KMS-11 (cell line): Measurements from ENCODE around the gene FITM1.
"Not testable (repeated sequence)": the region's sequence is repeated elsewhere in the genome, so short reads cannot be mapped to it uniquely, and the experiment has no call there.

Source experiments
- H2AFZ ChIP-seq: fragments of 200-600 bp; sonication (generic); 2 replicates; pipeline ENCODE4 v1.6.1; 2016; ENCODE audit warnings: antibody characterized with exemption, mixed run types, low read depth
- H3K27ac ChIP-seq: fragments of 200-600 bp; sonication (generic); 2 replicates; pipeline ENCODE4 v1.6.1; 2016; ENCODE audit warnings: mild to moderate bottlenecking, mixed run types
- H3K27me3 ChIP-seq: fragments of 200-600 bp; sonication (generic); 2 replicates; pipeline ENCODE4 v1.6.1; 2017; ENCODE audit warnings: mild to moderate bottlenecking, low read depth, mixed run types, moderate library complexity; ENCODE audit not compliant: insufficient read depth
- H3K36me3 ChIP-seq: fragments of 200-600 bp; sonication (generic); 2 replicates; pipeline ENCODE4 v1.6.1; 2017; ENCODE audit warnings: mild to moderate bottlenecking, mixed run types; ENCODE audit not compliant: insufficient read depth
- H3K4me1 ChIP-seq: fragments of 200-600 bp; sonication (generic); 2 replicates; pipeline ENCODE4 v1.6.1; 2016; ENCODE audit warnings: mild to moderate bottlenecking, low read depth, mixed run types; ENCODE audit not compliant: poor library complexity, severe bottlenecking
- H3K4me2 ChIP-seq: fragments of 200-600 bp; sonication (generic); 2 replicates; pipeline ENCODE4 v1.7.0; 2016; ENCODE audit warnings: mild to moderate bottlenecking, mixed run types
- H3K4me3 ChIP-seq: fragments of 200-600 bp; sonication (generic); IDR thresholded peaks from 2 replicates; pipeline ENCODE4 v1.6.1; 2017; ENCODE audit warnings: low read depth, low read length, mixed read lengths; ENCODE audit not compliant: insufficient read depth
- H3K79me2 ChIP-seq: fragments of 200-600 bp; sonication (generic); 2 replicates; pipeline ENCODE4 v1.6.1; 2016; ENCODE audit warnings: low read depth, mixed run types; ENCODE audit not compliant: insufficient read depth
- H3K9ac ChIP-seq: fragments of 200-600 bp; sonication (generic); 2 replicates; pipeline ENCODE4 v1.6.1; 2016; ENCODE audit warnings: mild to moderate bottlenecking, mixed run types
- H4K20me1 ChIP-seq: fragments of 200-600 bp; sonication (generic); 2 replicates; pipeline ENCODE4 v1.6.1; 2016; ENCODE audit warnings: mild to moderate bottlenecking, mixed run types; ENCODE audit not compliant: insufficient read depth
- TF ChIP-seq, protein P1 (sequence below): fragments of 200-600 bp; sonication (generic); conservative IDR thresholded peaks from 2 replicates; pipeline ENCODE4 v1.6.1; 2017; ENCODE audit warnings: low read depth, mild to moderate bottlenecking, antibody characterized with exemption, low read length, moderate library complexity, mixed read lengths

FITM1 gene

DNA sequence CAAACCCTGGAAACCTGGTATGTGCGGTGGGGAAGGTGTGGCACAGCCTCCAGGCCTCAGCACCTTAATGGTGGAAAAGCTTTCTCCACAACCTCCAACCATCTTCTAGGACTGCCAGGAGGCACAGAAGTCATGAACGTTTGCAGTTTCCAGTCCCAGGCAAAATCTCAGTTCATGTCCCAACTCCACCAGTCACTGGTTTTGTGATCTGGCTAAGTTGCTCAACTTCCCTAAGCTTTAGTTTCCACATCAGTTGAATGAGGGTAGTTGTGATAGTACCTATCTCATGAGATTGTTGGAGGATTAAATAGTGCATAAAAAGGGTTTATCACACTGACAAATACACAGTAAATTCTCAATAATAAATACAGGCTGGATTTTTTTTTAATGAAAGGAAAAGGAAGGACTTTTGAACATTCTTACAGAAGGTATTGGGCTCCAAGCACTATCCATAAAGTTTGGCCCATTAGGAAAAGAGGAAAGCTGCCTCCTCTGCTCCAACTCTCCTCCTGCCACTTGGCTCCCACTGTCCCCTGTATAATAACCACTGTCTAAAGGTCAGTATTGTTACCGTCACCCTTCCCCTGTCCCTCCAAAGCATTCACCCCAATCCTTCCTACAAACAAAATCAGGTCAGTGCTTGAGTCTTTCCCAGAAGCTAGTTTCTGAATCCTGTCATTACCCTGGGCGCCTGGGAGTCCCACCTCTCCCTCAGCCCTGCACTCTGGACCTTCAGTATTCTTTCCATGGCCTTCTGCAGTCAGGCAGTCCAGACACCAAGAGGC lies 30.1 kb upstream of the FITM1 start:
- Histone ChIP-seq H3K4me3 (no peak overlapping the region), H3K27ac (no peak overlapping the region), H2AFZ (no peak overlapping the region), H3K27me3 (no peaks in the 10 kb centered on the region), H3K4me2 (no peak overlapping the region), H3K4me1 (peaks cover 3% of the 10 kb centered on the region), H3K36me3 (no peaks in the 10 kb centered on the region), H3K79me2 (no peaks in the 10 kb centered on the region), H3K9ac (no peak overlapping the region), H4K20me1 (no peaks in the 10 kb centered on the region)
- TF ChIP-seq, protein P1, sequence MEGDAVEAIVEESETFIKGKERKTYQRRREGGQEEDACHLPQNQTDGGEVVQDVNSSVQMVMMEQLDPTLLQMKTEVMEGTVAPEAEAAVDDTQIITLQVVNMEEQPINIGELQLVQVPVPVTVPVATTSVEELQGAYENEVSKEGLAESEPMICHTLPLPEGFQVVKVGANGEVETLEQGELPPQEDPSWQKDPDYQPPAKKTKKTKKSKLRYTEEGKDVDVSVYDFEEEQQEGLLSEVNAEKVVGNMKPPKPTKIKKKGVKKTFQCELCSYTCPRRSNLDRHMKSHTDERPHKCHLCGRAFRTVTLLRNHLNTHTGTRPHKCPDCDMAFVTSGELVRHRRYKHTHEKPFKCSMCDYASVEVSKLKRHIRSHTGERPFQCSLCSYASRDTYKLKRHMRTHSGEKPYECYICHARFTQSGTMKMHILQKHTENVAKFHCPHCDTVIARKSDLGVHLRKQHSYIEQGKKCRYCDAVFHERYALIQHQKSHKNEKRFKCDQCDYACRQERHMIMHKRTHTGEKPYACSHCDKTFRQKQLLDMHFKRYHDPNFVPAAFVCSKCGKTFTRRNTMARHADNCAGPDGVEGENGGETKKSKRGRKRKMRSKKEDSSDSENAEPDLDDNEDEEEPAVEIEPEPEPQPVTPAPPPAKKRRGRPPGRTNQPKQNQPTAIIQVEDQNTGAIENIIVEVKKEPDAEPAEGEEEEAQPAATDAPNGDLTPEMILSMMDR = no peak

DNA sequence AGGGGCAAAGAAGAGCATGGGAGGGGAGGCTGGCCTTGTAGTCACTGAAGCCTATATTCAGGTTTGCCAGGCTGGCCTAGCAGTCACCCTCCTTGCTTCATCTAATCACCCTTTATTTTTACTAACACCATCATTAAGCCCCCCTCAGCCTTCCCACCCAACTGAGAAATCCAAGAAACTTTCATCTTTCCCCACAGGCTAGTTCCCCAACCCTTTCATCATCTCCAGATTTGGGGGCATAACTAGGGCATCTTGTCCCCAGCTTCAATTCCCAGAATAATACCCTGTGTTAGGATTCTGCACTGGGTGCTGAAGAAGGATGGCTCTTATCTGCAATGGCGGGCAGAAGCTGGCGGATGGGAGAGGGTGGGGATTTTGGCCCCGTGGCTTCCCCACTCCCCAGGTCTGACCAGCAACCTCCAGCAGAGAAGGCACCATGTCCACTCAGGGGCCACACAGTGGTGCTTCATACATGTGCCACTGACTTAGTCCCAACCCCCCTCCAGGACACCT lies 29.4 kb upstream of the FITM1 start:
- TF ChIP-seq, protein P1 = no peak
- H3K27ac ChIP-seq = no peak overlapping the region
- no peaks in the 10 kb centered on the region for H3K27me3 ChIP-seq
- no peak overlapping the region for H2AFZ ChIP-seq
- H4K20me1 ChIP-seq = no peaks in the 10 kb centered on the region
- no peaks in the 10 kb centered on the region for H3K79me2 ChIP-seq
- no peak overlapping the region for H3K4me2 ChIP-seq
- no peaks in the 10 kb centered on the region for H3K4me1 ChIP-seq
- no peaks in the 10 kb centered on the region for H3K36me3 ChIP-seq
- no peak overlapping the region for H3K9ac ChIP-seq
- H3K4me3 ChIP-seq = no peak overlapping the region

DNA sequence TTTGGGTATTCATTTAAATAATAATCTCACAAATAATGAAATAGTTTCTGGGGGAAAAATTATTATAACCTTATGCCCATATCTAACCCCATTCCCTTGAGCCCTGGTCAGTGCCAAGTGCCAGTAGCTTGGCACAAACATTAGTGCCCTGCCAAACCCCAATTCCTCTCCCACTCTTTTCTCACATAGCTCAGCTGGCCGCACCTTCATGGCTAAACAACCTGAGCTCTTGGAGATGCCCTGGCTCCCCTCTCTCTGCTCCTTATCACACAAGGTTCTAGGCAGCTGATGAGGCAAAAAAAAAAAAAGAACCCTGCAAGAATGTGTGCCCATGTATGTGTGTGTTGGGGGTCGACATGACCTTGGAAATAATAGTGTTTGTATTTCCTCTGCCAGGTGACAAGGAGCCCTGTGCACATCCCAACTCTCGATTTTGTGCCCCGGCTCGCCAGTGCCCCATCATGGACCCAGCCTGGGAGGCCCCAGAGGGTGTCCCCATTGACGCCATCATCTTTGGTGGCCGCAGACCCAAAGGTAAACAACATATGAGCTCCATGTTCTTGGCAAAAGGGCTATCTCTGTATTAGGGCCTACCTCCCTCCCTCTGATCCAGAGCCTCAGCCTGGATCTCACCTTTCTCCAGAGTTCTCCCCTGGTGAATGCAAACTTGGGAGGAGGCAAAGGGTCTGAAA lies 28.0 kb upstream of the FITM1 start:
- H3K4me3 ChIP-seq = no peak overlapping the region
- H3K79me2 ChIP-seq = no peaks in the 10 kb centered on the region
- TF ChIP-seq, protein P1 = no peak
- no peak overlapping the region for H3K4me2 ChIP-seq
- H3K27ac ChIP-seq = no peak overlapping the region
- H2AFZ ChIP-seq = no peak overlapping the region
- no peak overlapping the region for H3K9ac ChIP-seq
- H3K27me3 ChIP-seq = no peaks in the 10 kb centered on the region
- no peaks in the 10 kb centered on the region for H3K4me1 ChIP-seq
- no peaks in the 10 kb centered on the region for H4K20me1 ChIP-seq
- H3K36me3 ChIP-seq = no peaks in the 10 kb centered on the region

DNA sequence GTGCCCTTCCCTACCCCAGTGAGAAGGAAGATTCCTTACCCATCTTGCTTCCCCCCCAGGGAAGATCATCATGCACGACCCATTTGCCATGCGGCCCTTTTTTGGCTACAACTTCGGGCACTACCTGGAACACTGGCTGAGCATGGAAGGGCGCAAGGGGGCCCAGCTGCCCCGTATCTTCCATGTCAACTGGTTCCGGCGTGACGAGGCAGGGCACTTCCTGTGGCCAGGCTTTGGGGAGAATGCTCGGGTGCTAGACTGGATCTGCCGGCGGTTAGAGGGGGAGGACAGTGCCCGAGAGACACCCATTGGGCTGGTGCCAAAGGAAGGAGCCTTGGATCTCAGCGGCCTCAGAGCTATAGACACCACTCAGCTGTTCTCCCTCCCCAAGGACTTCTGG lies 27.0 kb upstream of the FITM1 start:
- Histone ChIP-seq H4K20me1 (no peaks in the 10 kb centered on the region), H3K4me1 (peaks cover 3% of the 10 kb centered on the region), H3K4me2 (no peak overlapping the region), H3K9ac (no peak overlapping the region), H3K27ac (no peak overlapping the region), H3K36me3 (no peaks in the 10 kb centered on the region), H2AFZ (no peak overlapping the region), H3K4me3 (no peak overlapping the region), H3K27me3 (no peaks in the 10 kb centered on the region), H3K79me2 (no peaks in the 10 kb centered on the region)
- TF ChIP-seq, protein P1 = no peak

DNA sequence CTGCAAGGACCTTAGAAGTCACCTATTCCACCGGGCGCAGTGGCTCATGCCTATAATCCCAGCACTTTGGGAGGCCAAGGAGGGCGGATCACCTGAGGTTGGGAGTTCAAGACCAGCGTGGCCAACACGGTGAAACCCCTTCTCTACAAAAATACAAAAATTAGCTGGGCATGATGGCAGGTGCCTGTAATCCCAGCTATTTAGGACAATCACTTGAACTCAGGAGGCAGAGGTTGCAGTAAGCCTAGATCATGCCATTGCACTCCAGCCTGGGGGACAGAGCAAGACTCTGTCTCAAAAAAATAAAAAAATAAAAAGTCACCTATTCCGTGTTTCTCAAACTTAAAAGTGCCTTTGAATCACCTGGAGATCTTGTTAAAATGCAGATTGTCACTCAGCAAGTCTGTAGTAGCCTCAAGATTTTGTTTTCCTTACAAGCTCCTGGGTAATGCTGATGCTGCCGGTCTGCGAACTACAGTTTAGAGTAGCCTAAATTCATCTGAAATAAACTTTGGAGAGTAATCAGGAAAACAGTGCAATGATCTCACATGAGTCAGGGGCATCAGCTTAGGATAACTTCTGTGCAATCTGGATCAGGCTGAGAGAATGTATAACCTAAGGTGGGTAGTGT lies 24.7 kb upstream of the FITM1 start:
- peaks cover 25% of the 10 kb centered on the region for H3K4me1 ChIP-seq
- not testable (repeated sequence) for H3K36me3 ChIP-seq, H3K4me2 ChIP-seq, H3K9ac ChIP-seq, H4K20me1 ChIP-seq, H3K79me2 ChIP-seq, H3K27me3 ChIP-seq, H3K4me3 ChIP-seq, H3K27ac ChIP-seq, H2AFZ ChIP-seq
